ENCODE data around the gene STMN1.

The STMN1 gene

DNA sequence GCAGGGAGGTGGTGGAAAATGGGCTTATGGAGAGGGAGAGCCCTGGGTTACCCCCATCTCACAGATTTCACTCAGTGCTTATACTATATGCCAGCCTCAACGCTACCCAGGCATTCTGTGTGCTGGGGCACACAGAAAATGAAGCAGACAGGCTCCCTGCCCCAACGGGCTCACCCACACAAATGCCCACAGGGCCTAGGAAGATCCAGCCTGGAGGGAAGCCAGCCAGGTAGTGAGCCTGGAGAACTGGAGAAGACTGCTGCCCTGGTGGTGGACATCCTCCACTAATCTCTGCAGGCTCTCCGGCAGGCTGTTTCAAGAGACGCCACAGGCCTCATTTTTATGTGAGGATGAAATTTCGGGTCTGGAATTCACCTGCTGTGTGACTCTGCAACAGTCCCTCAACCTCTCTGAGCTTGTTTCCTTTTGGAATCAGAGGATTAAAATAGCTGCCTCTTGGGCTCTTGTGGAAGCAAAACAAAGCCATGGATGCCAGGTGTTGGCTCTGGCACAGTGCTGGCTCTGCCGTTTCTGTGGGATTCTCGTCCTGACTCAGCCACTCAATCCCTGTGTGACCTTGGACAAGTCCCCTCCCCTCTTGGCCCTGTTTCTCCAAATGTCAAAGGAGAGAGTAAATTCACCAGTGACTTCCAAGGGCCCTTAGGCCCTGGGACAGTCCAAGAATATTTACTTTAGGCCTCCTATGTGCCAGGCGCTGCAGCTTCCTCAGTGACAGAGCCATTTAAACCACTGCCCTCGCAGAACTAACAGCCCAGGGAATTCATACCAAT is 34.3 kb downstream of the STMN1 start:
- Histone ChIP-seq H3K4me2 (peak overlapping the region; percentile 56 to 99 (median 85)), H3K9me3 (replicated peaks in 1 of 11) (no peaks in the 10 kb centered on the region), H3K4me1 (peaks cover 48 to 69% (median 55%) of the 10 kb centered on the region in 10 experiments), H3K27ac (0 out of 22 replicates have a peak overlapping the region, but pooled peaks of 1 of the 11 experiments have one; percentile 14), H3K9ac (peak overlapping the region in 5 of 11 experiments; percentile 21 to 57 (median 28); a peak in 5 of 22 replicates), H3K36me3 (peaks cover 0 to 17% (median 0%) of the 10 kb centered on the region in 11 experiments; a peak in 2 of 22 replicates), H4K20me1 (peaks cover 0 to 3% (median 0%) of the 10 kb centered on the region in 11 experiments; a peak in 1 of 22 replicates), H3K27me3 (peaks cover 0 to 26% (median 19%) of the 10 kb centered on the region in 11 experiments; a peak in 14 of 22 replicates), H3K4me3 (no peak overlapping the region)
- TF ChIP-seq Cebpa-rat (IDR thresholded peaks at IDR 0.05) = no peak

DNA sequence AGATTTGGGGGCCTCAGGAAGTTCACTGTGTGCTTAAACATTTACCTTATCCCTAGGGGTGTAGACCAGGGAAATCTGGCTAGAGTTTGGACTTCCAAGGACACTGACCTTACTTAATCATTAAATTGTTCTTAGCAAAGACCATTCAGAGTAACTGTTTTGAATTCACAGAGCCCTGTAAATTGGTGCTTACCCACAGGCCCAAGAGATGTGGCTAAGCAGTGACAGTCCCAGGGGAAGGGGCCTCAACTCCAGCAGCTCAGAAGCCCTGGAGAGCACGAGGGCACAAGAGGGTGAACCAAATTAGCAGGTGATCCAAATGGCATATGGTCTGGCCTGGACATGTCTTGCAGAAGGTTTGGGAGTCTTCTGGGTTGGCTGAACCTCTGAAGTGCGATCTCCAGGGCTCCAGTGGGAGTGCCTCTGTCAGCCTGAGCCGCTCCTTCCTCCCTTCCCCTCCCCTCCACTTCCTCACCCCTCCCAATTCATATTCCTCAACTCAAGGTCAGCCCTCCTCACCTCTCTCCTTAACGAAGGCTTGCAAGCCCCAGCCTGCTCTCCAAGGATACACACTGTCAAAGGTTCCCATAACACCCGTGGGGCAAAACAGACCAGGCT is 35.0 kb downstream of the STMN1 start:
- Histone ChIP-seq H3K36me3 (peaks cover 0 to 17% (median 0%) of the 10 kb centered on the region in 11 experiments; a peak in 2 of 22 replicates), H3K27ac (0 out of 22 replicates have a peak overlapping the region, but pooled peaks of 1 of the 11 experiments have one; percentile 14), H4K20me1 (peaks cover 0 to 3% (median 0%) of the 10 kb centered on the region in 11 experiments; a peak in 1 of 22 replicates), H3K4me1 (peaks cover 48 to 64% (median 55%) of the 10 kb centered on the region in 10 experiments), H3K4me3 (no peak overlapping the region), H3K27me3 (peaks cover 0 to 21% (median 17%) of the 10 kb centered on the region in 11 experiments; a peak in 14 of 22 replicates), H3K4me2 (peak overlapping the region; percentile 56 to 99 (median 85)), H3K9me3 (replicated peaks in 1 of 11) (no peaks in the 10 kb centered on the region), H3K9ac (peak overlapping the region in 8 of 11 experiments; percentile 1 to 57 (median 28); a peak in 11 of 22 replicates)
- no peak for TF ChIP-seq Cebpa-rat (IDR thresholded peaks at IDR 0.05)

- Histone ChIP-seq H3K27ac (no peak overlapping the region), H3K9me3 (replicated peaks in 1 of 11) (no peaks in the 10 kb centered on the region)
- TF ChIP-seq Cebpa-rat (IDR thresholded peaks at IDR 0.05) = no peak
Observed at GRCh38 chr1:25870614-25871013, 35.6 kb downstream of the STMN1 start.

GRCh38 chr1:25869909-25870606 is 36.2 kb downstream of the STMN1 start:
- H3K4me3 ChIP-seq = no peak overlapping the region
- H3K36me3 ChIP-seq = peaks cover 0 to 17% (median 0%) of the 10 kb centered on the region in 11 experiments; a peak in 2 of 22 replicates
- H3K27ac ChIP-seq = no peak overlapping the region
- peak overlapping the region in 1 of 11 experiments; percentile 25; a peak in 2 of 22 replicates for H3K9ac ChIP-seq
- TF ChIP-seq Cebpa-rat (IDR thresholded peaks at IDR 0.05) = no peak
- no peaks in the 10 kb centered on the region for H3K9me3 ChIP-seq (replicated peaks in 1 of 11)
- H3K27me3 ChIP-seq = peaks cover 0 to 9% (median 6%) of the 10 kb centered on the region in 11 experiments; a peak in 11 of 22 replicates
- H3K4me2 ChIP-seq = peak overlapping the region; percentile 56 to 99 (median 85)
- H4K20me1 ChIP-seq = peaks cover 0 to 3% (median 0%) of the 10 kb centered on the region in 11 experiments; a peak in 1 of 22 replicates
- peaks cover 40 to 56% (median 52%) of the 10 kb centered on the region in 10 experiments for H3K4me1 ChIP-seq

More at GRCh38 chr1:25870614-25871013, 35.6 kb downstream of the STMN1 start:
- Histone ChIP-seq H3K4me1 (peaks cover 45 to 61% (median 52%) of the 10 kb centered on the region in 10 experiments), H3K36me3 (peaks cover 0 to 17% (median 0%) of the 10 kb centered on the region in 11 experiments; a peak in 2 of 22 replicates), H3K4me2 (peak overlapping the region; percentile 56 to 99 (median 85)), H3K27me3 (peaks cover 0 to 15% (median 12%) of the 10 kb centered on the region in 11 experiments; a peak in 13 of 22 replicates), H3K9ac (peak overlapping the region in 2 of 11 experiments; percentile 1 to 28; a peak in 4 of 22 replicates), H4K20me1 (peaks cover 0 to 3% (median 0%) of the 10 kb centered on the region in 11 experiments; a peak in 1 of 22 replicates), H3K4me3 (no peak overlapping the region)

DNA sequence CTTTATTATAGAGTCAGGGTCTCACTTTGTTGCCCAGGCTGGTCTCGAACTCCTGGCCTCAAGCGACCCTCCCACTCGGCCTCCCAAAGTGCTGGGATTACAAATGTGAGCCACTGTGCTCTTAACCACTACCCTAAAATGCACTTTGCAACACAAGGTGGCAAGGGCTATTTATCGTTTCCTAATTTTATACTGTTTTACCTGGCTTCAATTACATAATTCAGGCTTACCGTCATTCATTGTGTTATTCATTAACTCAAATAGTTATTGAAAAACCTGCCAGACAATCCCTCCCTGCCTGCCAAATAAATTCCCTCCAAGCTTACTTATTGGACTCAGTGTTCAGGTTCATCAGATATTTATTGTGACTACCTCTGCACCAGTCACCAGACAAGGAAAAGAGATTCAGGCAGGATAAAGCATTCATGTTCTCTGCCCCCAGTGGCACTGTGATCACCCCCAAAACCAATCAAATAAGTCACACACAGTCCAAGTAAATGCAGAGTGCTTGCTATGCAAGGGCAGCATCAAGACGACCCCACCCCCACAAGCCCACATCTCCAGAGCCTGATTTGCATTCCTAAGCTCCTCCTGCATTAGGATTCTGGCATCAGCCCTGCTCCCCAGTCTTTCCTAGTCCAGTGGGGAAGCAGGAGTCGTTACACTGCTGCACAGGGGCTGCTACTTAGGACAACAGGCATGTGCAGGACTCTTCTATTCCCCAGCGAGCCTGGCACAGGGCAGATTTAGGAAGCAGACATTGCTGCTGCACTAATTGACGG is 38.8 kb downstream of the STMN1 start:
- H3K4me1 ChIP-seq = peaks cover 26 to 44% (median 34%) of the 10 kb centered on the region in 10 experiments

DNA sequence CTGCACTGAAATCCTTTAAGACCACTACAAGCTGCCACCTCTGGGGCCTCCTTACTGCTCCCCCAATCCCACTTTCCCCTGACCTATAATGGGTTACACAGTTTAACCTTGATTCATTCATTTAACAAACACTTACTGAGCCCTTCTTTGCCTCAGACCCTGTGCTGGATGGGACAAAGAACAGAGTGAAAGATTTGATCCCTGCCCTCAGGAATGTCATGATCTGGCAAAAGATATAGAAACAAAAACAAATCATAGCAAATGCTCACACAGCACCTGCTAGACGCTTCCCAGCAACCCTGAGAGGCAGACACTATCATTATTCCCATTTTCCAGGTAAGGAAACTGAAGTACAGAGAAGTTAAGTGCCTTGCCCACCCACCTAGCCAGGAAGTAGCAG is 39.9 kb downstream of the STMN1 start:
- H3K9me3 ChIP-seq (replicated peaks in 1 of 11) = no peaks in the 10 kb centered on the region
- no peak overlapping the region for H3K27ac ChIP-seq
- TF ChIP-seq Cebpa-rat (IDR thresholded peaks at IDR 0.05) = no peak
- H3K4me3 ChIP-seq = no peak overlapping the region
- H3K4me1 ChIP-seq = peaks cover 26 to 44% (median 34%) of the 10 kb centered on the region in 10 experiments
- no peaks in the 10 kb centered on the region for H3K27me3 ChIP-seq
- no peaks in the 10 kb centered on the region for H4K20me1 ChIP-seq
- H3K4me2 ChIP-seq = no peak overlapping the region
- H3K9ac ChIP-seq = no peak overlapping the region
- H3K36me3 ChIP-seq = peaks cover 0 to 36% (median 10%) of the 10 kb centered on the region in 11 experiments; a peak in 10 of 22 replicates

More for the DNA sequence above, 38.8 kb downstream of the STMN1 start:
- Histone ChIP-seq H3K36me3 (peaks cover 0 to 32% (median 10%) of the 10 kb centered on the region in 11 experiments; a peak in 10 of 22 replicates), H3K27me3 (no peaks in the 10 kb centered on the region), H3K9ac (no peak overlapping the region), H4K20me1 (no peaks in the 10 kb centered on the region), H3K27ac (no peak overlapping the region), H3K4me2 (0 out of 22 replicates have a peak overlapping the region, but pooled peaks of 1 of the 11 experiments have one; percentile 2), H3K4me3 (no peak overlapping the region), H3K9me3 (replicated peaks in 1 of 11) (no peaks in the 10 kb centered on the region)
- no peak for TF ChIP-seq Cebpa-rat (IDR thresholded peaks at IDR 0.05)

GRCh38 chr1:25864434-25864833 is 41.8 kb downstream of the STMN1 start:
- TF ChIP-seq Cebpa-rat (IDR thresholded peaks at IDR 0.05) = no peak
- Histone ChIP-seq H3K36me3 (peaks cover 0 to 25% (median 10%) of the 10 kb centered on the region in 11 experiments; a peak in 10 of 22 replicates), H3K9ac (no peak overlapping the region), H3K9me3 (replicated peaks in 1 of 11) (no peaks in the 10 kb centered on the region), H3K27ac (peak overlapping the region in 3 of 11 experiments; percentile 2 to 93 (median 10); a peak in 1 of 22 replicates), H3K4me2 (no peak overlapping the region), H3K27me3 (no peaks in the 10 kb centered on the region), H3K4me1 (peaks cover 29 to 41% (median 33%) of the 10 kb centered on the region in 10 experiments), H3K4me3 (no peak overlapping the region), H4K20me1 (no peaks in the 10 kb centered on the region)

All from BLaER1 treated with 17β-estradiol and CSF1 and Interleukin-3, amounts not matched to agents 10 nM and 100 nM (cell line).